A549 (cell line): ENCODE data around the gene VAV3. TPM values are rescaled to one million over a fixed set of nuclear protein-coding genes. Genes with fewer than 3 reads are reported as not detected.

ENCODE experiments used
- ATAC-seq, 2 experiments: fragments of 200-7000 bp in 1 of 2; fragments of >200 bp in 1 of 2; cut with Nextera tagmentation in 1 of 2; cut with Tn5 transposase in 1 of 2; 3 replicates each; pipeline versions ENCODE4 v1.8.0 to v1.9.1; 2018 to 2020; ENCODE audit warnings: mild to moderate bottlenecking in 1 of 2, moderate library complexity in 1 of 2
- CTCF ChIA-PET: fragments of 300-600 bp; sonication (Branson Sonifier 250); formaldehyde crosslinking; extraction: SDS; loops from one replicate; lab custom pipeline; 2021; ENCODE audit warnings: antibody characterized with exemption, inconsistent platforms; lab: Yijun Ruan, JAX
- POLR2A ChIA-PET: fragments of 350-600 bp; formaldehyde crosslinking; extraction: SDS; loops from one replicate; lab custom pipeline; 2021; ENCODE audit warnings: antibody characterized with exemption, inconsistent platforms; lab: Yijun Ruan, JAX
- DNase-seq, 2 experiments: peaks; one replicate each; pipeline versions ENCODE4 v3.0.0 to v3.0.0-alpha.2; 2011 to 2016; ENCODE audit warnings: low read depth in 1 of 2, low spot score in 1 of 2
- FAIRE-seq: peaks from 2 replicates; lab custom pipeline; 2011; peaks lifted over from hg19 to GRCh38; lab: Jason Lieb, UNC
- H3K27ac ChIP-seq, 2 experiments: fragments of >200 bp; sonication (Bioruptor Twin); formaldehyde crosslinking; 3 replicates each; pipeline ENCODE4 v1.5.1; 2016 to 2017
- H3K4me1 ChIP-seq: fragments of >200 bp; sonication (Bioruptor Twin); formaldehyde crosslinking; 3 replicates; pipeline ENCODE4 v1.6.1; 2016
- H3K4me2 ChIP-seq: fragments of >200 bp; sonication (Bioruptor Twin); formaldehyde crosslinking; 3 replicates; pipeline ENCODE4 v1.6.1; 2016
- H3K4me3 ChIP-seq: fragments of >200 bp; sonication (Bioruptor Twin); formaldehyde crosslinking; 3 replicates; pipeline ENCODE4 v1.5.1; 2016
- H3K9me3 ChIP-seq: fragments of >200 bp; sonication (Bioruptor Twin); formaldehyde crosslinking; 3 replicates; pipeline ENCODE4 v1.6.1; 2016
- ATOH8 ChIP-seq: fragments of 250-450 bp; sonication (Bioruptor Pico); IDR thresholded peaks from 2 replicates; pipeline ENCODE4 v1.5.0; 2020; ENCODE audit warnings: low read depth, mild to moderate bottlenecking, moderate library complexity
- EHF ChIP-seq: fragments of 250-450 bp; sonication (Bioruptor Pico); IDR thresholded peaks from 2 replicates; pipeline ENCODE4 v1.5.0; 2020; ENCODE audit warnings: mild to moderate bottlenecking
- ELK1 ChIP-seq: fragments of 150-350 bp; IDR thresholded peaks from 2 replicates; pipeline ENCODE4 v1.6.1; 2014; ENCODE audit warnings: low read depth, mild to moderate bottlenecking, low read length
- FOSB ChIP-seq: fragments of 250-450 bp; sonication (Bioruptor Pico); IDR thresholded peaks from 2 replicates; pipeline ENCODE4 v1.5.0; 2020; ENCODE audit warnings: mild to moderate bottlenecking, moderate library complexity
- HDAC2 ChIP-seq: fragments of 200-600 bp; sonication (generic); IDR thresholded peaks from 2 replicates; pipeline ENCODE4 v1.6.1; 2016
- HOXA7 ChIP-seq: fragments of 250-450 bp; sonication (Bioruptor Pico); IDR thresholded peaks from 2 replicates; pipeline ENCODE4 v1.5.0; 2020; ENCODE audit warnings: mild to moderate bottlenecking, moderate library complexity
- MAFK ChIP-seq: fragments of 450-650 bp; IDR thresholded peaks from 2 replicates; pipeline ENCODE4 v1.6.1; 2014; ENCODE audit not compliant: partially characterized antibody
- RARB ChIP-seq: fragments of 250-450 bp; sonication (Bioruptor Pico); IDR thresholded peaks from 2 replicates; pipeline ENCODE4 v1.8.0; 2021; ENCODE audit warnings: mild to moderate bottlenecking, moderate library complexity
- REST ChIP-seq: fragments of 200-600 bp; sonication (generic); IDR thresholded peaks from 2 replicates; pipeline ENCODE4 v1.6.1; 2016; ENCODE audit warnings: antibody characterized with exemption, mild to moderate bottlenecking, moderate library complexity
- SMC3 ChIP-seq: fragments of >200 bp; sonication (Bioruptor Twin); formaldehyde crosslinking; IDR thresholded peaks from 3 replicates; pipeline ENCODE4 v1.6.1; 2018; ENCODE audit warnings: inconsistent platforms
- SREBF2 ChIP-seq: fragments of 450-650 bp; IDR thresholded peaks from 2 replicates; pipeline ENCODE4 v1.6.1; 2014; ENCODE audit warnings: mild to moderate bottlenecking, moderate library complexity
- TFCP2L1 ChIP-seq: fragments of 250-450 bp; sonication (Bioruptor Pico); IDR thresholded peaks from 2 replicates; pipeline ENCODE4 v1.5.0; 2021; ENCODE audit warnings: mild to moderate bottlenecking
- ZFP36 ChIP-seq: fragments of 450-650 bp; IDR thresholded peaks from 2 replicates; pipeline ENCODE4 v1.6.1; 2014; ENCODE audit warnings: borderline replicate concordance; ENCODE audit not compliant: partially characterized antibody
- WGBS: methylation state at CpG from one replicate; pipeline ENCODE4 v1.1.6; 2017; ENCODE audit errors: missing lambda C conversion rate; 5-methylcytosine and 5-hydroxymethylcytosine counted together
- polyA plus RNA-seq, 4 experiments: library from polyadenylated mRNA; depleted of rRNA in 3 of 4; stranded (reverse); fragments of >200 nt; fragmentation: RNase III in 1 of 4; extraction: RNeasy Plus Mini Kit Qiagen cat#74134 plus additional on column Dnase treatment in 1 of 4; gene quantifications; 2 replicates in 3 of 4; 3 replicates in 1 of 4; pipeline ENCODE4 v1.2.3, GENCODE V29; 2011 to 2017

The VAV3 gene
- polyA plus RNA-seq, 2 of the 4 experiments (the other 2 are of a cell fraction): 12.8 to 22.7 TPM

- CTCF ChIA-PET: no interaction called here
- Histone ChIP-seq H3K4me1 (no peaks in the 10 kb centered on the region), H3K4me2 (no peak overlapping the region), H3K4me3 (no peak overlapping the region), H3K9me3 (no peaks in the 10 kb centered on the region), H3K27ac (no peak overlapping the region)
- FAIRE-seq (no peak), ATAC-seq (no peak), DNase-seq (no peak)
- POLR2A ChIA-PET: no interaction called here
- TF ChIP-seq FOSB (CRISPR knock-in tag) (no peak), SREBF2 (no peak), RARB (CRISPR knock-in tag) (no peak)
- 96% methylated on average over 2 of the region's 2 CpGs for whole genome bisulfite sequencing
These were observed 154.6 kb downstream of the VAV3 start for GRCh38 chr1:107810291-107810951.

GRCh38 chr1:107807855-107808254 is 157.1 kb downstream of the VAV3 start:
- WGBS: 2% methylated on average over 3 of the region's 3 CpGs
- no peak overlapping the region for H3K4me2 ChIP-seq
- FAIRE-seq (no peak), DNase-seq (no peak), ATAC-seq (no peak)
- no peak for TF ChIP-seq HOXA7 (CRISPR knock-in tag)
- POLR2A ChIA-PET: no interaction called here
- no peak overlapping the region for H3K4me3 ChIP-seq
- H3K4me1 ChIP-seq: no peaks in the 10 kb centered on the region
- no peak overlapping the region for H3K27ac ChIP-seq
- H3K9me3 ChIP-seq: no peaks in the 10 kb centered on the region
- CTCF ChIA-PET: no interaction called here

- H3K27ac ChIP-seq: no peak overlapping the region
- ChIA-PET CTCF (no interaction called here), POLR2A (no interaction called here)
- no peak overlapping the region for H3K4me3 ChIP-seq
- ATAC-seq (no peak), FAIRE-seq (no peak), DNase-seq (no peak)
- H3K4me1 ChIP-seq: no peaks in the 10 kb centered on the region
- WGBS: 0% methylated on average over 1 of the region's 1 CpG
- TF ChIP-seq ELK1 (no peak), REST (no peak), ZFP36 (no peak), SMC3 (no peak)
- H3K9me3 ChIP-seq: no peaks in the 10 kb centered on the region
- no peak overlapping the region for H3K4me2 ChIP-seq
These were observed 157.6 kb downstream of the VAV3 start for GRCh38 chr1:107807405-107807804.

- DNase-seq (no peak), ATAC-seq (no peak), FAIRE-seq (no peak)
- Histone ChIP-seq H3K27ac (no peak overlapping the region), H3K4me1 (no peaks in the 10 kb centered on the region), H3K9me3 (no peaks in the 10 kb centered on the region), H3K4me2 (no peak overlapping the region), H3K4me3 (no peak overlapping the region)
- ChIA-PET POLR2A (no interaction called here), CTCF (no interaction called here)
- WGBS: 13% methylated on average over 4 of the region's 4 CpGs
- no peak for TF ChIP-seq MAFK
These were observed 158.1 kb downstream of the VAV3 start for GRCh38 chr1:107806902-107807301.

GRCh38 chr1:107804741-107805140 is 160.2 kb downstream of the VAV3 start:
- CTCF ChIA-PET: no interaction called here
- Histone ChIP-seq H3K4me3 (no peak overlapping the region), H3K27ac (no peak overlapping the region), H3K4me2 (no peak overlapping the region), H3K4me1 (no peaks in the 10 kb centered on the region), H3K9me3 (peaks cover 3% of the 10 kb centered on the region; the same call in 1 of the 3 replicates)
- ATAC-seq (no peak), DNase-seq (no peak), FAIRE-seq (no peak)
- POLR2A ChIA-PET: no interaction called here
- 17% methylated on average over 1 of the region's 1 CpG for WGBS
- TF ChIP-seq TFCP2L1 (CRISPR knock-in tag): no peak
- no peak for TF ChIP-seq EHF (CRISPR knock-in tag)
- no peak for TF ChIP-seq ATOH8 (CRISPR knock-in tag)
- TF ChIP-seq HDAC2: no peak
- TF ChIP-seq ELK1: no peak
